Hippocampal formation (tissue), 2 donors: ENCODE data around the gene UBE2A.

Source experiments
- DNase-seq, 2 donors: peaks; one replicate each; lab custom pipeline; 2025; lab: John Stamatoyannopoulos, UW

Gene UBE2A

DNA sequence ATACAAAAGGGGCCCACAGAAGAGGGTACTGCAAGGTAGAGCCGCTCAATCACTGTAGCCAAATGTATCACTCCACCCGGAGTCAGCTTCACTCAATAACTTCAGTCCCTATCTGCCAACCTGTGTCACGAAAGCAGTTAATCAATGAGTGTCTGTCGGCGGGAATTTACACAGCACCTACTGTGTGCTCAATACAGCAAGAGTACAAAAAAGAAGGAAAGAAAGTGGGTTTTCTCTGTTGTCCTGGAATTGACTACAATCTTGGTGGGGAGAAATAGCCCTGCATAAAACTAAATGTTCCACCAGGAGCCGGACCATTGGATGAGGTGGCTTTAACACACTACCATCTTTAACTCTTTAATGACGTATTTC lies 32.6 kb downstream of the UBE2A start:
- DNase-seq, result no peak

DNA sequence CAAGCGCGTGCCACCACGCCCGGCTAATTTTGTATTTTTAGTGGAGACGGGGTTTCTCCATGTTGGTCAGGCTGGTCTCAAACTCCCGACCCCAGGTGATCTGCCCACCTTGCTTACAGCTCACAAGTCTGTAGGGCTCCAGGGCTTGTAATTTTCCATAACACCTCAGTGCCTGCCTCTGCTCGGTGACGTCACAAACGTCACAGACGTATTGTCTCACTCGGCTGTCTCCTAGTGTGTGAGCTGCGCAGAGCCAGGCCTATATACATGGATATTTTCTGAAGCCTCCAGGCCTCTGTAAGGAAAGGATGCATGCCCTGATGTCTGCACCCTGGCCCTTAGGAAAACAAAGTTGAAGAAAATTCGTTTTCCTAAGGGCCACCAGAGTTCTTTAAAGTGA lies 40.4 kb downstream of the UBE2A start:
- DNase-seq, result no peak

GRCh38 chrX:119617517-119618164 lies 43.3 kb downstream of the UBE2A start:
- no peak for DNase-seq

DNA sequence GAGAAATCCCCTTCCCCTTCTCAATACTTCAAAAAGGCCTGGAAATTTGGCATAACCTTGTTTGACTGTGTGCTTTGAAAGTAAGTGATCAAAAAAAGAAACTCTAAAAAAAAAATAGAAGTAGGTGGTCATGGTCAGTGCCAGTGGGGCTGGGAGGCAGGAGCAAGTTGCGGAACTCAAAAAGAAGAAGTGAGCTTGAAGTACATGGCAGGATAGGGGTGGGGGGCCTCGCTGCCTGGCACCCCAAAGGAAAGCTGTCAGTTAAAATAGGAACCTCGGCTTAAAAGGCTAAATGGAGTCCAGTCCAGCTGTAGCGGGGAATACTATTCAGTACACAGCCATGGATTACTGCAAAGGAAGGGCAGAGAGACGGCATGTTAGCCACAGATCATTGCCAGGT lies 44.1 kb downstream of the UBE2A start:
- no peak for DNase-seq

- DNase-seq, result no peak
These were observed 48.2 kb downstream of the UBE2A start for GRCh38 chrX:119622356-119623232.

DNA sequence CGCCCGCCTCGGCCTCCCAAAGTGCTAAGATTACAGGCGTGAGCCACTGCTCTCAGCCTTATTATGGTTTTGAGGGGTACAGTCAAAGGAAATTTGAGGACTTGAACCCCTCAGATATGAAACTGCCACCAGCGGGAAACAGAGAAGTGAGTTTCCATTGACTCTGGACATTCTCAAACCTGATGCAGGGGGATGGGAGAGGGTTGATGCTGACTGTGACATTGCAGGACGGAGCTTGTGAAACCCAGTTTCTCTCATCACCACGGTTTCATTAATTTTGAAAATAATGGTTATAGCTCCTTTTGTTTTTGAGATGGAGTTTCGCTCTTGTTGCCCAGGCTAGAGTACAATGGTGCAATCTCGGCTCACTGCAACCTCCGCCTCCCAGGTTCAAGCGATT lies 50.1 kb downstream of the UBE2A start:
- no peak for DNase-seq

- no peak for DNase-seq
These were observed 50.7 kb downstream of the UBE2A start for GRCh38 chrX:119624951-119625668.

- DNase-seq, result no peak
These were observed 51.5 kb downstream of the UBE2A start for GRCh38 chrX:119625843-119626242.
